ENCODE measurements around the gene MYO5B.
A peak's percentile ranks its signal among the peaks of the same experiment; 100 is the strongest.
"Not testable (repeated sequence)": the region's sequence is repeated elsewhere in the genome, so short reads cannot be mapped to it uniquely, and the experiment has no call there.

MYO5B gene

GRCh38 chr18:50194631-50195532, at the start of gene MYO5B:
MYO5B (minus strand) TSS chr18:50195147; CDS start chr18:50194793, 354 bp downstream.
- DNase-seq (ENCODE audit: low spot score) = no peak

- DNase-seq (ENCODE audit: low spot score) = not testable (repeated sequence)
These were observed 46.8 kb upstream of the MYO5B start for GRCh38 chr18:50241768-50242167.

GRCh38 chr18:50240080-50240563, 45.2 kb upstream of the MYO5B start:
- DNase-seq (ENCODE audit: low spot score) = no peak

- DNase-seq (ENCODE audit: low spot score) = no peak
These were observed 37.5 kb upstream of the MYO5B start for GRCh38 chr18:50232419-50232818.

- no peak for DNase-seq (ENCODE audit: low spot score)
These were observed 36.7 kb upstream of the MYO5B start for GRCh38 chr18:50231621-50232020.

GRCh38 chr18:50220249-50220648, 25.3 kb upstream of the MYO5B start:
- DNase-seq (ENCODE audit: low spot score) = not testable (repeated sequence)

GRCh38 chr18:50218432-50219197, 23.7 kb upstream of the MYO5B start:
- DNase-seq (ENCODE audit: low spot score) = no peak

- no peak for DNase-seq (ENCODE audit: low spot score)
These were observed 14.4 kb upstream of the MYO5B start for GRCh38 chr18:50209311-50209710.

- DNase-seq (ENCODE audit: low spot score) = no peak
These were observed 12.8 kb upstream of the MYO5B start for GRCh38 chr18:50207722-50208121.

GRCh38 chr18:50203801-50204604, 9.1 kb upstream of the MYO5B start:
- peak; percentile 41 for DNase-seq (ENCODE audit: low spot score)

GRCh38 chr18:50201476-50202018, 6.6 kb upstream of the MYO5B start:
- no peak for DNase-seq (ENCODE audit: low spot score)

GRCh38 chr18:50199921-50200320, 5.0 kb upstream of the MYO5B start:
- no peak for DNase-seq (ENCODE audit: low spot score)

- DNase-seq (ENCODE audit: low spot score) = no peak
These were observed 4.5 kb upstream of the MYO5B start for GRCh38 chr18:50199346-50199855.

- no peak for DNase-seq (ENCODE audit: low spot score)
These were observed 1.3 kb upstream of the MYO5B start for GRCh38 chr18:50196261-50196660.

- DNase-seq (ENCODE audit: low spot score) = no peak
These were observed 742 bp upstream of the MYO5B start for GRCh38 chr18:50195689-50196088.

GRCh38 chr18:50193796-50194630, 934 bp downstream of the MYO5B start:
- no peak for DNase-seq (ENCODE audit: low spot score)

- no peak for DNase-seq (ENCODE audit: low spot score)
These were observed 1.8 kb downstream of the MYO5B start for GRCh38 chr18:50192995-50193795.

GRCh38 chr18:50190926-50191325, 4.0 kb downstream of the MYO5B start:
- DNase-seq (ENCODE audit: low spot score) = no peak

- DNase-seq (ENCODE audit: low spot score) = no peak
These were observed 4.7 kb downstream of the MYO5B start for GRCh38 chr18:50190236-50190635.

- no peak for DNase-seq (ENCODE audit: low spot score)
These were observed 5.8 kb downstream of the MYO5B start for GRCh38 chr18:50189160-50189559.

Measured in pons (tissue), 1 donor.